Suprapubic skin (tissue), 4 donors: ENCODE measurements around the gene QSOX1. TPM values are rescaled to one million over a fixed set of nuclear protein-coding genes. Genes with fewer than 3 reads are reported as not detected.

Experiments used
- DNase-seq, 2 donors: peaks; one replicate each; pipeline ENCODE4 v3.0.0-alpha.2; 2019; ENCODE audit warnings: low spot score in 2 of 2
- H3K27ac ChIP-seq: fragments of 200-600 bp; sonication (generic); one replicate; pipeline ENCODE4 v1.5.1; 2019
- H3K27me3 ChIP-seq: fragments of 200-600 bp; sonication (generic); one replicate; pipeline ENCODE4 v1.5.1; 2019
- H3K36me3 ChIP-seq: fragments of 200-600 bp; sonication (generic); one replicate; pipeline ENCODE4 v1.5.1; 2019
- H3K4me1 ChIP-seq: fragments of 200-600 bp; sonication (generic); one replicate; pipeline ENCODE4 v1.5.1; 2019
- H3K4me3 ChIP-seq: fragments of 200-600 bp; sonication (generic); one replicate; pipeline ENCODE4 v1.5.1; 2019; ENCODE audit warnings: mild to moderate bottlenecking
- H3K9me3 ChIP-seq: fragments of 200-600 bp; sonication (generic); one replicate; pipeline ENCODE4 v1.5.1; 2019
- CTCF ChIP-seq, 2 donors: fragments of 200-600 bp in 1 of 2; fragments of 450-650 bp in 1 of 2; sonication (generic) in 1 of 2; IDR thresholded peaks; one replicate each; pipeline ENCODE4 v1.5.1; 2016 to 2019; ENCODE audit warnings: antibody characterized with exemption in 2 of 2, mild to moderate bottlenecking in 1 of 2, moderate library complexity in 1 of 2
- EP300 ChIP-seq: sonication (generic); formaldehyde crosslinking; IDR thresholded peaks from one replicate; pipeline ENCODE4 v1.6.1; 2017; ENCODE audit warnings: antibody characterized with exemption
- POLR2A ChIP-seq, 2 donors: fragments of 450-650 bp; IDR thresholded peaks; one replicate each; pipeline ENCODE4 v1.6.1; 2017; ENCODE audit warnings: antibody characterized with exemption in 2 of 2, mild to moderate bottlenecking in 2 of 2, moderate library complexity in 2 of 2
- POLR2AphosphoS5 ChIP-seq, 3 donors: sonication (generic); formaldehyde crosslinking; IDR thresholded peaks; one replicate each; pipeline ENCODE4 v1.6.1; 2017; ENCODE audit warnings: antibody characterized with exemption in 3 of 3
- WGBS: methylation state at CpG from one replicate; pipeline ENCODE4 v1.1.5; 2018; 5-methylcytosine and 5-hydroxymethylcytosine counted together
- total RNA-seq, 4 donors: library from RNA; depleted of rRNA; stranded (reverse); fragments of >200 nt; gene quantifications; one replicate each; pipeline ENCODE4 v1.1.0, GENCODE V29; 2016

Gene QSOX1
- total RNA-seq, 4 donors from 2014 or later: 56.6 to 66.1 (median 61.5) TPM

GRCh38 chr1:180246579-180246978 lies 91.9 kb downstream of the QSOX1 start:
- Histone ChIP-seq H3K27ac (no peak overlapping the region), H3K9me3 (no peaks in the 10 kb centered on the region), H3K4me1 (no peaks in the 10 kb centered on the region), H3K4me3 (no peak overlapping the region), H3K36me3 (no peaks in the 10 kb centered on the region), H3K27me3 (peaks cover 35% of the 10 kb centered on the region)
- WGBS: 91% methylated on average over 5 of the region's 5 CpGs
- TF ChIP-seq CTCF (IDR thresholded peaks at IDR 0.05) (no peak), POLR2A (IDR thresholded peaks at IDR 0.05) (no peak), POLR2AphosphoS5 (IDR thresholded peaks at IDR 0.05) (no peak), EP300 (no peak)
- no peak for DNase-seq

- Histone ChIP-seq H3K27me3 (peaks cover 30% of the 10 kb centered on the region), H3K4me1 (no peaks in the 10 kb centered on the region), H3K9me3 (no peaks in the 10 kb centered on the region), H3K27ac (no peak overlapping the region), H3K4me3 (no peak overlapping the region), H3K36me3 (no peaks in the 10 kb centered on the region)
- WGBS: 83% methylated on average over 3 of the region's 3 CpGs
- no peak for DNase-seq
- TF ChIP-seq POLR2A (IDR thresholded peaks at IDR 0.05) (no peak), EP300 (no peak), CTCF (IDR thresholded peaks at IDR 0.05) (no peak), POLR2AphosphoS5 (IDR thresholded peaks at IDR 0.05) (no peak)
Measured at GRCh38 chr1:180247061-180247460, 92.4 kb downstream of the QSOX1 start.

- Histone ChIP-seq H3K4me3 (no peak overlapping the region), H3K27me3 (peaks cover 24% of the 10 kb centered on the region), H3K4me1 (no peaks in the 10 kb centered on the region), H3K27ac (no peak overlapping the region), H3K36me3 (no peaks in the 10 kb centered on the region), H3K9me3 (no peaks in the 10 kb centered on the region)
- no peak for DNase-seq
- TF ChIP-seq EP300 (no peak), CTCF (IDR thresholded peaks at IDR 0.05) (no peak), POLR2A (IDR thresholded peaks at IDR 0.05) (no peak), POLR2AphosphoS5 (IDR thresholded peaks at IDR 0.05) (no peak)
- WGBS: 96% methylated on average over 4 of the region's 4 CpGs
Measured at GRCh38 chr1:180247580-180247979, 92.9 kb downstream of the QSOX1 start.

- 100% methylated on average over 5 of the region's 7 CpGs for WGBS
- no peak overlapping the region for H3K27ac ChIP-seq
- H3K27me3 ChIP-seq: peaks cover 23% of the 10 kb centered on the region
- no peaks in the 10 kb centered on the region for H3K9me3 ChIP-seq
- H3K36me3 ChIP-seq: no peaks in the 10 kb centered on the region
- H3K4me1 ChIP-seq: no peaks in the 10 kb centered on the region
- TF ChIP-seq CTCF (IDR thresholded peaks at IDR 0.05): no peak
- TF ChIP-seq POLR2A (IDR thresholded peaks at IDR 0.05): no peak
- TF ChIP-seq POLR2AphosphoS5 (IDR thresholded peaks at IDR 0.05): no peak
- TF ChIP-seq EP300: no peak
- no peak overlapping the region for H3K4me3 ChIP-seq
- no peak for DNase-seq
Measured at GRCh38 chr1:180248176-180248575, 93.5 kb downstream of the QSOX1 start.

GRCh38 chr1:180248731-180249681 lies 94.3 kb downstream of the QSOX1 start:
- Histone ChIP-seq H3K4me1 (no peaks in the 10 kb centered on the region), H3K9me3 (no peaks in the 10 kb centered on the region), H3K27ac (no peak overlapping the region), H3K27me3 (peaks cover 18% of the 10 kb centered on the region), H3K36me3 (no peaks in the 10 kb centered on the region), H3K4me3 (no peak overlapping the region)
- 53% methylated on average over 10 of the region's 11 CpGs for WGBS
- DNase-seq: no peak
- TF ChIP-seq CTCF (IDR thresholded peaks at IDR 0.05) (no peak), EP300 (no peak), POLR2A (IDR thresholded peaks at IDR 0.05) (no peak), POLR2AphosphoS5 (IDR thresholded peaks at IDR 0.05) (no peak)
